SK-N-MC (cell line): ENCODE measurements around the gene FOXJ1.

Source experiments
- FOXP2 ChIP-seq: optimal IDR thresholded peaks from 2 replicates; pipeline ENCODE3; 2011; ENCODE audit warnings: mild to moderate bottlenecking, moderate library complexity; ENCODE audit not compliant: insufficient read depth; ENCODE audit errors: extremely low read length, control extremely low read depth
- POLR2AphosphoS5 ChIP-seq: IDR thresholded peaks from 2 replicates; pipeline ENCODE4 v1.6.1; 2012; ENCODE audit warnings: mild to moderate bottlenecking, low read depth, low read length, borderline replicate concordance

DNA sequence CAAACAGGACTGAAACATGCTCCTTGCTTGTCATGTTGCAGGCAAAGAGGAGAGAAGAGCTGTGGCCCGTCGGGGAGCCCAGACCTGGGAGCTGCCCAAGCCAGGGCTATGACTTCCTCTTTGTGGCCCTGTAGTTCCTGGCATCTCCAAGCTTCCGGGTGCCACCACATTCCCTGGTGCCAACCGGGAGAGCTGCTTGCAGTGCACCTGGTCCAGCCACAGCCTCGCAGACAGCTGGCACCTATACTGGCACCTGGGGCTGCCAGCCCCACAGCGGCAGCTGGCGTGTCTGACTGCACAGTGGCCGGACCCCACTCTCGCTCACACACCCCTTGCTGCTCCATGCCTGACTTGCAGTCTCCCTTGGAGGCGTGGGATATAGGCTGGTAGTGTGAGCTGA is 37.1 kb upstream of the FOXJ1 start:
- no peak for TF ChIP-seq FOXP2
- no peak for TF ChIP-seq POLR2AphosphoS5
